AG20443 (cell line): ENCODE measurements around the gene RNU1-4.
A peak's percentile ranks its signal among the peaks of the same experiment; 100 is the strongest.
"Not testable (repeated sequence)": the region's sequence is repeated elsewhere in the genome, so short reads cannot be mapped to it uniquely, and the experiment has no call there.

Experiments
- DNase-seq: peaks from one replicate; pipeline ENCODE4 v3.0.0; 2012; ENCODE audit warnings: low spot score, mixed read lengths

The RNU1-4 gene

GRCh38 chr1:16770139-16770759, 29.9 kb downstream of the RNU1-4 start:
- DNase-seq, result not testable (repeated sequence)

DNA sequence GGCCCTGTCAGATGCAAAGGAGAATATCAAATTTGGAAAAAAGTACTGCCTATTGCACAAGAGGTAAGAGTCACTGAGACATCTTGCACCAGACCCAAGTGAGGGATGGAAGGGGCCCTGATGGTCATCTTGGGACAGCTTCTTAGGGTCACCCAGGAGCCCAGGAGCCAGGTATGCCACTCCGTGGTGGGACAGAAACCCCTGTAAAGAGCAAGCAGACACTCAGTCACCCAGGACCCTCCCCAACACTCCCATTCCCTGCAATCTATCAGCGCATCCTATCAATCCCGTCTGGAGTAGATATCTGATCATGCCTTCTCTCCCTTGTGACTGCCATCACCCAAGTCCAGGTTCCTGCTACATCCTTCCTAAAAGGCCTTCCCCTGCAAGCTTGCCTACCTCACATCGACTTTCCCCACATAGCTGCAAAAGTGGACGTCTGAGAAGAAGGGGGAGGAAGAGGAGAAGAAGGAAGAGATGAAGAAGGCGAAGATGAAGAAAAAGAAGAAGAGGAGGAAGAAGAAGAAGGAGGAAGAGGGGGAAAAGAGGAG, 30.7 kb downstream of the RNU1-4 start:
- not testable (repeated sequence) for DNase-seq

GRCh38 chr1:16772275-16773204, 32.2 kb downstream of the RNU1-4 start:
- DNase-seq, result not testable (repeated sequence)

DNA sequence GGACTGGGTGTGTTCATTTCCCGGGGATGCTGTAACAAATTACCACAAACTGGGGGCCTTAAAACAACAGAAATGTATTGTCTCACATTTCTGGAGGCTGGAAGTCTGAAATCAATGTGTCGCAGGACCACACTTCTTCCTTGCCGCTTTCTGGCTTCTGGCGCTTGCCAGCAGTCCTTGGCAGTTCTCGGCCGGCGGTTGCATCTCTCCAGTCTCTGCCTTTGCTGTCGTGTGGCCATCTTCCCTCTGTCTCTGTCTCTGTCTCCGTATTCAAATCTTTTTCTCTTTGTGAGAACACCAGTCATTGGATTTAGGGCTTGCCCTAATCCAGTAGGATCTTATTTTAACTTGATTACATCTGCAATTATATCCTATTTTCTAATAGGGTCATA, 32.9 kb downstream of the RNU1-4 start:
- not testable (repeated sequence) for DNase-seq

DNA sequence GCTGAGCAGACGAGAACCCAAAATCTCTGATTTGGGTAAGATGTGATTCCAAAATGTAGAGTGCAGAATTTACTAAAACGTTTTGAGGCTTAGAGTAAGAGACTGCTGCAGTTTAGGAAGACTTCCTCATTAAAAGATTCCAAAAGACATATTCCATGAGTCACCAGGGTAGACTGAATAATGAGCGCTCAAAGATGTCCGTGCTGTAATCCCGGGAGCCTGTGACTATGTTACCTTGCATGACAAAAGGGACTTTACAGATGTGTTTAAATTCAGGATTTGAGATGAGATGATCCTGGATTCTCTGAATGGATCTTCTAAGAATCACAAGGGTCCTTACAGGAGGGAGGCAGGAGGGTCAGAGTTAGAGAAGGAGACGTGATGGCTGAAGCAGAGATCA, 33.4 kb downstream of the RNU1-4 start:
- not testable (repeated sequence) for DNase-seq

DNA sequence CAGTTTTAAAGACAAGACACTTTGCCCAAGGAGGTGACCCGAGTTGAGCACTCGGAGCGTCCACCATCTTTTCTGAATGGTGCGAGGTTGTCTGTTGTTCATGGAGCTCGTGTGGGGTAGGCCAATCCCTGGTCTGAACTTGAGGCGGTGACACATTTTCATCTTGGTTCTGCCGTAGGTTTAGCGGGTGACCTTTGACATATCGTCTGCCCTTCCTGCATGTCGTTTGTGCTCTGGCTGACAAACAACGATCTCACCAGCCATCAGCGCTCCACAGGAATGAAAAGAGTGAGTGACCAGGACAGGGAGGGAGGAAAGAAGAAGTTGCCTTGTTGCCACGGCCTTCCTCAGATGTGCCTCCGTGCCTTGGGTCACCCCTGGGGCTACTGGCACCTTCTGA, 34.5 kb downstream of the RNU1-4 start:
- DNase-seq, result not testable (repeated sequence)

DNA sequence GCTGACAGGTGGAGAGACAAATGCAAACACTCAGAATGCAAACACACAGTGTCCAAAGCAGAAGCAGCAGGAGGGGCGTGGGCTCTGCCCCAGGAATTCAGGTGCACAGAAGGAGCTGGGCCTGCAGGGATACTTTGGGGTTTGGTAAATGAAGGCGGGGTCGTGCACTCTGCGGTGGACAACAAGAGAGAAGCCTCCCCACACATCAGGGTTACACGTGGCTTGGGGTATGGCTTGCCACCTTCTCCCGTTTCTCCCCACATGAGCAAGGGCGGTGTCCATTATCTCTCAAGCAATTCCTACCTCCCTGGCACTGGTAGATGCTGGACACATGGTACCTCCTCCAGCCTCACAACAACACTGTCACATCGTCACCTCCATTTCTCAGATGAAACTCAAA, 35.0 kb downstream of the RNU1-4 start:
- not testable (repeated sequence) for DNase-seq

DNA sequence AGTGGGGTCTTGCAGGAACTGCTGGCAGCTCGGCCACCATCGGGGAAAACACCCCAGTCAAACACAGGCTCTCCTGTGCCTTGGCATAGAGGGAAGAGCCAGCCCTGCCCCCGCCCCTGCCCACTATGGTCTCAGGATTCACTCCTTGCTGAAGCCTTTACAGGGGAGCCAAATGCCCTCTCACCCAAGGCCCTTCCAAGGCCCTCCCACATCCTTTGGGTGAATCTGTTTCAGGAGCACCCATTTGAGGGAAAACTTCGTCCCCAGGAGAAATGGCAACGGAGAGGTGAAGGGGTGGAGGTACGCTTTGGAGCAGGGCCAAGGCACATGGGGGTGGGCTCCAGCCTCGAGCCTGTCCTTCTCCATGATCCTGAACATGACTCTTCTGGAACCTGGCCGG, 35.9 kb downstream of the RNU1-4 start:
- DNase-seq, result not testable (repeated sequence)

DNA sequence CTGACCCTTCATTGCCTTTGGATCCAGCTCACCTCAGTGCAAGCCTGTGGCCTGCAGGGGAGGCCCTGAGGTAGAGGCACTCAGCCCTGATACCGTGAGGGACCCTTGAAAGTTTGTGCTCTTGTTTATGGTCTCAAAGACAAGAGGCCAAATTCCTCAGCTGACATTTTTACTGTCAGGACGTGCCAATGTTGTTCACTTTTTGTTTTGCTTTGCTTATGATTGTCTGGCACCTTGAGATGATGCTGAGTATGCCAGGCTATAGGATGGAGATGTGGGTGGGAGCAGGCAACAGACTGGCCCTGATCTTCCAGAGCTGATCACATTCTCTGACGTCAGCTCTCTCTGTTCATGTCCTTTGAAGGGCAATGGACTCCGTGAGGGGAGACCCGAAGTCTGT, 36.5 kb downstream of the RNU1-4 start:
- DNase-seq, result not testable (repeated sequence)

- not testable (repeated sequence) for DNase-seq
Observed at GRCh38 chr1:16777821-16778220, 37.5 kb downstream of the RNU1-4 start.

- not testable (repeated sequence) for DNase-seq
Observed at GRCh38 chr1:16779525-16779924, 39.2 kb downstream of the RNU1-4 start.

DNA sequence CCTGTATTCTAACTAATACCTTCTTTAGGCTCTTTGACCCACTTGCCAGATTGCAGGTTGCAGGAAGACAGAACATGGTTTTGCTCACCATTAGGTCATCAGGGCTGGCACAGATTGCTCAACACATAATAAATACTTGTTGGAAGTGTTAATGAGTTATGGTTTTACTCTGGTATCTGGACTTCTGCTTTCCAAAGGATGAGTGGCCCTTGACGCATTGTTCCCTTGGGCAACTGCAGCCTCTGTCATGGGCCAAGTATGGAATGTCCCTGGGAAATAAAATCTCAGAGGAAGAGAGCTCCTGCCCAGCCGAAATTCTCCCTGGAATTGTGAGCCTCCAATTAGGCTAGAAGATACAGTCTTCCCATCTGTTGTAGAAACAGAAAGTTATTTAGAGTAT, 40.7 kb downstream of the RNU1-4 start:
- DNase-seq, result not testable (repeated sequence)

DNA sequence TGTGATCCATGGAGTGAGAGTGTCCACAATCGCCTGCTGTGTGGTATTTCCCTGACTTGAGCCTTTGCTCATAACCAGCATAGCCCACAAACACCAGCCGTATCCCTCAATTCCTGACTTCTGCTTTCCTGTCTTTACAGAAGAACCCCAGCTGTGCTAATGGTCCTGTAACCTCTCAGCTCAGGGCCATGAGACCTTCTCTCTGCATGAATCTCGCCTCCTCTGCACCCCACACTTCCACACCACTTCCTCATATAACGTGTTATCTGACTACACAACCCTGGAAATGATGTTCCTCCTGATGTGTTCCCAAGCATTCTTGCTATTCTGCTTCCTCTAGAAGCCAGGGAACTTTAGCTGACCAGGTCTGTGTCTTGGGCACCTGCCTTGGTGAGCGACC, 41.3 kb downstream of the RNU1-4 start:
- DNase-seq, result not testable (repeated sequence)

- not testable (repeated sequence) for DNase-seq
Observed at GRCh38 chr1:16784955-16785354, 44.6 kb downstream of the RNU1-4 start.

DNA sequence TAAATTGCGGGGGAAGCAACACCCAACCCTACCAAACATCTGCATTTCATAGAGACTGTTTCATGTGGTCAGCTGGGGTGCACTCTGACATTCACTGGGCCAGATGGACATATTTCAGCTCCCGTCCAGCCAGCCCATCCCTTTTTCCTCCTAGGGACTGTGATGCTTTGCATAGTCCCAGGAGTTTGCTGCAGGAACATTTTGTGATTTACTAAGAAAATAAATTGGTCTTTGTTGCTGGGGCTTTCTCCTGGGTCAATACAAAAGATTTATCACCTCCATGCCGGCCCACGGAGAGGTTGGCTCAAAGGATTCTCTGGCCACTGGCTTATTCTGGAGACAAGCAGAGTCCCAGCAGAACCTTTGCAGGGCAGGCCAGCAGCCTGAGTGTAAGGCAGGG, 46.0 kb downstream of the RNU1-4 start:
- DNase-seq, result peak; percentile 11

- DNase-seq, result not testable (repeated sequence)
Observed at GRCh38 chr1:16787175-16787574, 46.9 kb downstream of the RNU1-4 start.

DNA sequence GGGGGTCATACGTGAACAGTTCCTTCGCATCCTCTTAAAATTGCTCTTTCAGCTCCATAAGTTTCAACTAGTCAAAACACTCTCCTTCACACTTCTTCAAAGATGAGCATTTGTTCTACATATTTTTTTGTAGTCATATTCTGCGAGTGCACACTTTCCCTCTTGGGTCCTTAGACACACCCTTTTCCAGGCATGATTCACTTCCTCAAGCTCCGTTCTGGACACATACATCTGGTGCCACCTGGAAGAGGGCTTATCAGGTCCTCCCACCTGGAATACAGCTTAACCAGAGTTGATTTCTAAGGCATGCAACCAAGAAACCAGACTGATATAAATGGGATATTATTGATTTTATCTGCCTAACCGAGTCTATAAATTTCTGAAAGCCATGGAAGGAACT, 47.4 kb downstream of the RNU1-4 start:
- DNase-seq, result not testable (repeated sequence)
